ENCODE data around the gene XYLT1. TPM values are rescaled to one million over a fixed set of nuclear protein-coding genes. Genes with fewer than 3 reads are reported as not detected.

XYLT1 gene
- total and polyA plus RNA-seq, 3 experiments from 2014 or later, result 1.4 to 9.1 (median 6.8) TPM

DNA sequence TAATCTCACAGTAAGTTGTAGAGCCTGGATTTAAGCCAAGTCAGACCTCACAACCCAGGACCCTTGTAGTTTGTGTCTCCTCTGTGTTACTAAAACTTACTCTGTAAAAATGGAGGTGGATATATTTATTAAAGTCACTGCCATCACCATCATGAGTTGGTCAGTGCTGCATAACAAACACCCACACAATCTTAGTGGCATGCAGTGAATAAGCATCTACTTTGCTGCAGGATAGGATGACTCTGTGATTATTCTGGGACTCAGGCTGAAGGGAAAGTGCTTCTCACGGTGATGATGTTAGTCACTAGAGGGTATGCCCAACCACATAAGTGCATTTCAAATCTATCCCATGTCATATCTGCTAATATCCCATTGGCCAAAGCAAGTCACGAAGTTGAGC, 398.7 kb downstream of the XYLT1 start:
- Mint-ChIP-seq H3K27ac (peak overlapping the region in 5 of 8 donors; percentile 17 to 78 (median 42)), H3K36me3 (no peaks in the 10 kb centered on the region), H3K9me3 (no peaks in the 10 kb centered on the region), H3K27me3 (peaks cover 0 to 1% of the 10 kb centered on the region in 2 donors), H3K4me1 (peaks cover 13 to 29% (median 22%) of the 10 kb centered on the region in 3 donors), H3K4me3 (peak overlapping the region in 6 of 7 donors; percentile 3 to 53 (median 20))
- Histone ChIP-seq H3K27me3 (ENCODE audit: insufficient read depth, low read length, poor library complexity, severe bottlenecking) (no peaks in the 10 kb centered on the region), H3K9me3 (ENCODE audit: low read length) (no peaks in the 10 kb centered on the region), H3K4me1 (ENCODE audit: insufficient read depth, low read length) (peaks cover 9% of the 10 kb centered on the region), H3K36me3 (ENCODE audit: insufficient read depth, low read length) (no peaks in the 10 kb centered on the region), H3K27ac (ENCODE audit: low read depth, low read length) (no peak overlapping the region), H3K4me3 (ENCODE audit: low read length) (no peak overlapping the region)
- no peak for DNase-seq
- ChIA-PET CTCF (no interaction called here), POLR2A (no interaction called here)

DNA sequence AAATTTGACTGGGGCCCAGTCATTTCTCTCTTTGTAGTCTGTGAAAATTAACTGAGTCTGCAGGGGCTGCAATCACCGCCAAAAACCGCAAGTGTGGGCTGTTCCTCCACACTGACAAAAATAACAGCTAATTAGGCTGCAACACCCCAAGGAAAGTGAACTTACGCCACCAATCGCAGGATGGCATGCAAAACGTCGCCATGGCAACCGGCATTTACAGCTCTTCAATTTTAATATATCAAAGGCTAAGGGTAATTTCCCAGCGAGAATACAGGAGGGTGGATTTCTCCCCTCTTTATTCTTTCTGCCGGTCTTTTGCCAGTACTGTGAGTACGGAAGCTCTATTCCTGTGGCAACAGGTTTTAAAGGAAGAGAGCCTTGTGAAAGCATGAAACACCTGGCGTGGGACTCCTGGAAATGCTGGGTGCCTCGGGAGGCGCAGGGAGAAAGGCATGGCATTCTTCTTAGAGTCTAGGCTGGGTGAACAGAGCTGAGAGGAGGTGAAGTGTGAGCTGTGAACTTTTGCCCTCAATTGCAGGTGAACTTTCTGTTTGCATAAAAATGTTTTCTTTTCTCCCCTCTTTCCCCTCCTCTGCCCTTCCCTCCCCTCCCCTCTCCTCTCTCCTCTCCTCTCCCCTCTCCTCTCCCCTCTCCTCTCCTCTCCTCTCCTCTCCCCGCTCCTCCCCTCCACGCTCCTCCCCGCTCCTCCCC, 399.7 kb downstream of the XYLT1 start:
- peak overlapping the region; percentile 83 to 96 (median 94) for H3K27ac Mint-ChIP-seq
- H3K27me3 Mint-ChIP-seq, result peaks cover 0 to 1% of the 10 kb centered on the region in 2 donors
- H3K36me3 Mint-ChIP-seq, result no peaks in the 10 kb centered on the region
- CTCF ChIA-PET, result interaction anchor here (0.9 to 1.4 kb wide), 2 partner anchors 44 to 58 kb away, joined by 3 to 4 read pairs; no protein-coding TSS in a partner anchor
- Histone ChIP-seq H3K27ac (ENCODE audit: low read depth, low read length) (peak overlapping the region; percentile 35), H3K27me3 (ENCODE audit: insufficient read depth, low read length, poor library complexity, severe bottlenecking) (no peaks in the 10 kb centered on the region), H3K4me3 (ENCODE audit: low read length) (peak overlapping the region; percentile 50), H3K4me1 (ENCODE audit: insufficient read depth, low read length) (peaks cover 9% of the 10 kb centered on the region), H3K36me3 (ENCODE audit: insufficient read depth, low read length) (no peaks in the 10 kb centered on the region), H3K9me3 (ENCODE audit: low read length) (no peaks in the 10 kb centered on the region)
- H3K4me3 Mint-ChIP-seq, result peak overlapping the region; percentile 49 to 92 (median 83)
- no peaks in the 10 kb centered on the region for H3K9me3 Mint-ChIP-seq
- peaks cover 13 to 29% (median 22%) of the 10 kb centered on the region in 3 donors for H3K4me1 Mint-ChIP-seq
- DNase-seq, result peak; percentile 69 to 89 (median 74)
- POLR2A ChIA-PET, result no interaction called here

DNA sequence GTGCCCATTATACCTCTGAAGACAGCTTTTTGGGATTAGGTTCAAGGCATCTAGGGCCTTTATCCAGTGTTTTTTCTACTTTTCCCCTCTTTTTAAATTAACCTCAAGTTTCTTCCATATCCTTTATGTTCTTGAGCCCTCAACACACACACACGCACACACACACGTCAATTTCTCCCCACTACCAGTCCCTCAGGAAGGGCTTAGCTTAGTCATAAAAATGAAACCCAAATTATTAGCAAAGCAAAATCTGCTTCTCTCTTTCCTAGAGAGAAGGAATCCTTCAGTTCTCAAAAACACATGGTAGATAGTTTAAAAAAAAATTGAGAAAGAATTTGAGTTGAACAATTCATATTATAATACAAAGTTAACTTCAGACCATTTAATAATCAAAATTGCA, 401.1 kb downstream of the XYLT1 start:
- H3K27ac ChIP-seq (ENCODE audit: low read depth, low read length), result no peak overlapping the region
- no peak overlapping the region for H3K4me3 ChIP-seq (ENCODE audit: low read length)
- H3K9me3 ChIP-seq (ENCODE audit: low read length), result no peaks in the 10 kb centered on the region
- Mint-ChIP-seq H3K4me3 (peak overlapping the region in 1 of 7 donors; percentile 6), H3K4me1 (peaks cover 13 to 29% (median 22%) of the 10 kb centered on the region in 3 donors), H3K9me3 (no peaks in the 10 kb centered on the region), H3K36me3 (no peaks in the 10 kb centered on the region), H3K27me3 (peaks cover 0 to 1% of the 10 kb centered on the region in 2 donors), H3K27ac (peak overlapping the region in 4 of 8 donors; percentile 2 to 90 (median 10))
- POLR2A ChIA-PET, result interaction anchor here (0.5 kb wide), 1 partner anchor 43 kb away, joined by 3 read pairs; no protein-coding TSS in a partner anchor
- DNase-seq, result no peak
- CTCF ChIA-PET, result no interaction called here
- no peaks in the 10 kb centered on the region for H3K27me3 ChIP-seq (ENCODE audit: insufficient read depth, low read length, poor library complexity, severe bottlenecking)
- no peaks in the 10 kb centered on the region for H3K36me3 ChIP-seq (ENCODE audit: insufficient read depth, low read length)
- H3K4me1 ChIP-seq (ENCODE audit: insufficient read depth, low read length), result peaks cover 9% of the 10 kb centered on the region

GRCh38 chr16:17068524-17068923, 402.2 kb downstream of the XYLT1 start:
- ChIA-PET POLR2A (no interaction called here), CTCF (no interaction called here)
- H3K27me3 Mint-ChIP-seq, result peaks cover 0 to 1% of the 10 kb centered on the region in 2 donors
- no peak for DNase-seq
- Histone ChIP-seq H3K27ac (ENCODE audit: low read depth, low read length) (no peak overlapping the region), H3K4me3 (ENCODE audit: low read length) (no peak overlapping the region), H3K9me3 (ENCODE audit: low read length) (no peaks in the 10 kb centered on the region), H3K4me1 (ENCODE audit: insufficient read depth, low read length) (peaks cover 9% of the 10 kb centered on the region), H3K27me3 (ENCODE audit: insufficient read depth, low read length, poor library complexity, severe bottlenecking) (no peaks in the 10 kb centered on the region), H3K36me3 (ENCODE audit: insufficient read depth, low read length) (no peaks in the 10 kb centered on the region)
- H3K4me1 Mint-ChIP-seq, result peaks cover 13 to 29% (median 22%) of the 10 kb centered on the region in 3 donors
- no peaks in the 10 kb centered on the region for H3K36me3 Mint-ChIP-seq
- no peaks in the 10 kb centered on the region for H3K9me3 Mint-ChIP-seq
- H3K27ac Mint-ChIP-seq, result no peak overlapping the region
- H3K4me3 Mint-ChIP-seq, result no peak overlapping the region

DNA sequence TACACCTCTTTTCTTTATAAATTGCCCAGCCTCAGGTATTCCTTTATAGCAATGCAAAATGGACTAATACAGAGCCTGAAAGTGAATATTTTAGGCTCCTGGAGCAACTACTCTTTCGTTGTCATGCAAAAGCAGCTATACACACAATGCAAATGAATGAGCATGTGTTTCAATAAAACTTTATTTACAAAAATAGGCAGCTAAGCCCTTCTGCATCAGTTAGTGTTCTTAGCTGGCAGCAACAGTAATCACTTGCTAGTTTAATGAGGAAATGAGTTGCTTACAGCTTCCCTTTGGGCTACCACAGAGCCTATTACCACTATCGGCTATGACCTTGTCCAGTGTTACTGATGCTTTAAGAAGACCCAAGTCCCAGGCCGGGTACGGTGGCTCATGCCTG, 402.9 kb downstream of the XYLT1 start:
- DNase-seq, result no peak
- Histone ChIP-seq H3K27ac (ENCODE audit: low read depth, low read length) (no peak overlapping the region), H3K4me1 (ENCODE audit: insufficient read depth, low read length) (peaks cover 9% of the 10 kb centered on the region), H3K27me3 (ENCODE audit: insufficient read depth, low read length, poor library complexity, severe bottlenecking) (no peaks in the 10 kb centered on the region), H3K4me3 (ENCODE audit: low read length) (no peak overlapping the region), H3K9me3 (ENCODE audit: low read length) (no peaks in the 10 kb centered on the region), H3K36me3 (ENCODE audit: insufficient read depth, low read length) (no peaks in the 10 kb centered on the region)
- Mint-ChIP-seq H3K4me3 (no peak overlapping the region), H3K4me1 (peaks cover 13 to 26% (median 22%) of the 10 kb centered on the region in 3 donors), H3K9me3 (no peaks in the 10 kb centered on the region), H3K27me3 (no peaks in the 10 kb centered on the region), H3K36me3 (no peaks in the 10 kb centered on the region), H3K27ac (no peak overlapping the region)
- ChIA-PET POLR2A (no interaction called here), CTCF (no interaction called here)

GRCh38 chr16:17063201-17064139, 407.3 kb downstream of the XYLT1 start:
- Mint-ChIP-seq H3K4me1 (no peaks in the 10 kb centered on the region), H3K9me3 (no peaks in the 10 kb centered on the region), H3K36me3 (peaks cover 0 to 4% (median 0%) of the 10 kb centered on the region in 3 donors), H3K4me3 (no peak overlapping the region), H3K27ac (no peak overlapping the region), H3K27me3 (no peaks in the 10 kb centered on the region)
- no peaks in the 10 kb centered on the region for H3K27me3 ChIP-seq (ENCODE audit: insufficient read depth, low read length, poor library complexity, severe bottlenecking)
- no peaks in the 10 kb centered on the region for H3K9me3 ChIP-seq (ENCODE audit: low read length)
- ChIA-PET CTCF (no interaction called here), POLR2A (no interaction called here)
- H3K27ac ChIP-seq (ENCODE audit: low read depth, low read length), result no peak overlapping the region
- DNase-seq, result no peak
- no peak overlapping the region for H3K4me3 ChIP-seq (ENCODE audit: low read length)
- H3K4me1 ChIP-seq (ENCODE audit: insufficient read depth, low read length), result no peaks in the 10 kb centered on the region
- H3K36me3 ChIP-seq (ENCODE audit: insufficient read depth, low read length), result no peaks in the 10 kb centered on the region

GRCh38 chr16:17062676-17063075, 408.1 kb downstream of the XYLT1 start:
- Mint-ChIP-seq H3K4me3 (no peak overlapping the region), H3K27me3 (no peaks in the 10 kb centered on the region), H3K4me1 (peaks cover 0 to 2% (median 0%) of the 10 kb centered on the region in 3 donors), H3K9me3 (no peaks in the 10 kb centered on the region), H3K36me3 (peaks cover 0 to 4% (median 0%) of the 10 kb centered on the region in 3 donors), H3K27ac (no peak overlapping the region)
- POLR2A ChIA-PET, result no interaction called here
- no peaks in the 10 kb centered on the region for H3K4me1 ChIP-seq (ENCODE audit: insufficient read depth, low read length)
- no peaks in the 10 kb centered on the region for H3K36me3 ChIP-seq (ENCODE audit: insufficient read depth, low read length)
- no peaks in the 10 kb centered on the region for H3K27me3 ChIP-seq (ENCODE audit: insufficient read depth, low read length, poor library complexity, severe bottlenecking)
- no peak overlapping the region for H3K4me3 ChIP-seq (ENCODE audit: low read length)
- DNase-seq, result no peak
- H3K9me3 ChIP-seq (ENCODE audit: low read length), result no peaks in the 10 kb centered on the region
- no peak overlapping the region for H3K27ac ChIP-seq (ENCODE audit: low read depth, low read length)
- CTCF ChIA-PET, result no interaction called here

DNA sequence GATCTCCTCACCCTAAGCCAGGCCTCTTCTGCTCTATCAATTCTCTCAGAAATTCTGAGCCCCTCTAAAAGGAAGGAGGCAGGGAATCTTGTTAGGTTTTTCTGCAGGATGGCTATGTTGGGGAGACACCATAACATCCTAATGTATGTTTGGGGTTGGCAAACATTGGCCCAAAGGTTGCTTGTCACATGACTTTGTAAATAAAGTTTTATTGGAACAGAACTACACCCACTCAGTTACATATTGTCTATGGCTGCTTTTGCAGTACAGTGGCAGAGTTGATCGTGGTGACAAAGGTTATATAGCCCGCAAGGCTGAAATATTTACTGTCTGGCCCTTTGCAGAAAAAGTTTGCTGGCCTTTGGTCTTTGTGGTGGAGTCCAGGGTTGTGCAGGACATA, 409.4 kb downstream of the XYLT1 start:
- Histone ChIP-seq H3K27me3 (ENCODE audit: insufficient read depth, low read length, poor library complexity, severe bottlenecking) (no peaks in the 10 kb centered on the region), H3K4me3 (ENCODE audit: low read length) (no peak overlapping the region), H3K9me3 (ENCODE audit: low read length) (no peaks in the 10 kb centered on the region), H3K36me3 (ENCODE audit: insufficient read depth, low read length) (no peaks in the 10 kb centered on the region), H3K4me1 (ENCODE audit: insufficient read depth, low read length) (no peaks in the 10 kb centered on the region), H3K27ac (ENCODE audit: low read depth, low read length) (no peak overlapping the region)
- Mint-ChIP-seq H3K9me3 (no peaks in the 10 kb centered on the region), H3K4me3 (no peak overlapping the region), H3K36me3 (peaks cover 0 to 10% (median 0%) of the 10 kb centered on the region in 3 donors), H3K27ac (peak overlapping the region in 1 of 8 donors; percentile 1), H3K27me3 (no peaks in the 10 kb centered on the region), H3K4me1 (peaks cover 0 to 2% (median 0%) of the 10 kb centered on the region in 3 donors)
- no peak for DNase-seq
- CTCF ChIA-PET, result no interaction called here
- POLR2A ChIA-PET, result no interaction called here

Measured in CD8-positive, alpha-beta memory T cell (primary cell).